ENCODE measurements around the gene CRYBB1.

CRYBB1 gene

GRCh38 chr22:26565181-26565580, 52.6 kb downstream of the CRYBB1 start:
- FAIRE-seq (no peak), DNase-seq (ENCODE audit: insufficient read length, low spot score) (no peak)
- no peak for TF ChIP-seq POU2F2 (IDR thresholded peaks at IDR 0.05; ENCODE audit: low read depth, low read length)
- TF ChIP-seq TAF1 (IDR thresholded peaks at IDR 0.05; ENCODE audit: low read depth, low read length): no peak
- no peak for TF ChIP-seq POLR2AphosphoS5 (IDR thresholded peaks at IDR 0.05; ENCODE audit: low read depth, low read length)
- no peak for TF ChIP-seq PAX5 (IDR thresholded peaks at IDR 0.05; ENCODE audit: insufficient read depth, low read length, severe bottlenecking)
- TF ChIP-seq SPI1 (IDR thresholded peaks at IDR 0.05; ENCODE audit: low read depth, low read length): no peak
- no peak for TF ChIP-seq POLR2A (IDR thresholded peaks at IDR 0.05; ENCODE audit: low read depth, low read length)

- TF ChIP-seq POU2F2 (IDR thresholded peaks at IDR 0.05; ENCODE audit: low read depth, low read length) (no peak), PAX5 (IDR thresholded peaks at IDR 0.05; ENCODE audit: insufficient read depth, low read length, severe bottlenecking) (no peak), POLR2AphosphoS5 (IDR thresholded peaks at IDR 0.05; ENCODE audit: low read depth, low read length) (no peak), SPI1 (IDR thresholded peaks at IDR 0.05; ENCODE audit: low read depth, low read length) (no peak), TAF1 (IDR thresholded peaks at IDR 0.05; ENCODE audit: low read depth, low read length) (no peak), POLR2A (IDR thresholded peaks at IDR 0.05; ENCODE audit: low read depth, low read length) (no peak)
- FAIRE-seq: no peak
- DNase-seq (ENCODE audit: insufficient read length, low spot score): no peak
Observed at GRCh38 chr22:26564672-26565071, 53.2 kb downstream of the CRYBB1 start.

GRCh38 chr22:26564181-26564580, 53.6 kb downstream of the CRYBB1 start:
- TF ChIP-seq SPI1 (IDR thresholded peaks at IDR 0.05; ENCODE audit: low read depth, low read length) (no peak), POU2F2 (IDR thresholded peaks at IDR 0.05; ENCODE audit: low read depth, low read length) (no peak), POLR2A (IDR thresholded peaks at IDR 0.05; ENCODE audit: low read depth, low read length) (no peak), TAF1 (IDR thresholded peaks at IDR 0.05; ENCODE audit: low read depth, low read length) (no peak), PAX5 (IDR thresholded peaks at IDR 0.05; ENCODE audit: insufficient read depth, low read length, severe bottlenecking) (no peak), POLR2AphosphoS5 (IDR thresholded peaks at IDR 0.05; ENCODE audit: low read depth, low read length) (no peak)
- no peak for FAIRE-seq

GRCh38 chr22:26563022-26563421, 54.8 kb downstream of the CRYBB1 start:
- DNase-seq (ENCODE audit: insufficient read length, low spot score): no peak
- no peak for FAIRE-seq
- TF ChIP-seq POLR2A (IDR thresholded peaks at IDR 0.05; ENCODE audit: low read depth, low read length) (no peak), TAF1 (IDR thresholded peaks at IDR 0.05; ENCODE audit: low read depth, low read length) (no peak), SPI1 (IDR thresholded peaks at IDR 0.05; ENCODE audit: low read depth, low read length) (no peak), POU2F2 (IDR thresholded peaks at IDR 0.05; ENCODE audit: low read depth, low read length) (no peak), POLR2AphosphoS5 (IDR thresholded peaks at IDR 0.05; ENCODE audit: low read depth, low read length) (no peak), PAX5 (IDR thresholded peaks at IDR 0.05; ENCODE audit: insufficient read depth, low read length, severe bottlenecking) (no peak)

More at GRCh38 chr22:26564181-26564580, 53.6 kb downstream of the CRYBB1 start:
- no peak for DNase-seq (ENCODE audit: insufficient read length, low spot score)

- no peak for DNase-seq (ENCODE audit: insufficient read length, low spot score)
- FAIRE-seq: no peak
Observed at GRCh38 chr22:26561756-26562417, 55.9 kb downstream of the CRYBB1 start.

GRCh38 chr22:26559961-26560575, 57.8 kb downstream of the CRYBB1 start:
- FAIRE-seq (no peak), DNase-seq (ENCODE audit: insufficient read length, low spot score) (no peak)

More at GRCh38 chr22:26561756-26562417, 55.9 kb downstream of the CRYBB1 start:
- TF ChIP-seq POLR2AphosphoS5 (IDR thresholded peaks at IDR 0.05; ENCODE audit: low read depth, low read length): no peak
- no peak for TF ChIP-seq POU2F2 (IDR thresholded peaks at IDR 0.05; ENCODE audit: low read depth, low read length)

GRCh38 chr22:26558248-26558895, 59.5 kb downstream of the CRYBB1 start:
- DNase-seq (ENCODE audit: insufficient read length, low spot score) (no peak), FAIRE-seq (no peak)
- no peak for TF ChIP-seq TAF1 (IDR thresholded peaks at IDR 0.05; ENCODE audit: low read depth, low read length)
- no peak for TF ChIP-seq PAX5 (IDR thresholded peaks at IDR 0.05; ENCODE audit: insufficient read depth, low read length, severe bottlenecking)
- no peak for TF ChIP-seq POLR2A (IDR thresholded peaks at IDR 0.05; ENCODE audit: low read depth, low read length)
- TF ChIP-seq SPI1 (IDR thresholded peaks at IDR 0.05; ENCODE audit: low read depth, low read length): no peak
- no peak for TF ChIP-seq POLR2AphosphoS5 (IDR thresholded peaks at IDR 0.05; ENCODE audit: low read depth, low read length)
- no peak for TF ChIP-seq POU2F2 (IDR thresholded peaks at IDR 0.05; ENCODE audit: low read depth, low read length)

More at GRCh38 chr22:26559961-26560575, 57.8 kb downstream of the CRYBB1 start:
- no peak for TF ChIP-seq POLR2AphosphoS5 (IDR thresholded peaks at IDR 0.05; ENCODE audit: low read depth, low read length)
- no peak for TF ChIP-seq POU2F2 (IDR thresholded peaks at IDR 0.05; ENCODE audit: low read depth, low read length)
- TF ChIP-seq SPI1 (IDR thresholded peaks at IDR 0.05; ENCODE audit: low read depth, low read length): no peak
- no peak for TF ChIP-seq POLR2A (IDR thresholded peaks at IDR 0.05; ENCODE audit: low read depth, low read length)
- TF ChIP-seq PAX5 (IDR thresholded peaks at IDR 0.05; ENCODE audit: insufficient read depth, low read length, severe bottlenecking): no peak
- no peak for TF ChIP-seq TAF1 (IDR thresholded peaks at IDR 0.05; ENCODE audit: low read depth, low read length)

GRCh38 chr22:26556904-26557303, 60.9 kb downstream of the CRYBB1 start:
- no peak for FAIRE-seq
- TF ChIP-seq TAF1 (IDR thresholded peaks at IDR 0.05; ENCODE audit: low read depth, low read length) (no peak), POU2F2 (IDR thresholded peaks at IDR 0.05; ENCODE audit: low read depth, low read length) (no peak), SPI1 (IDR thresholded peaks at IDR 0.05; ENCODE audit: low read depth, low read length) (no peak), PAX5 (IDR thresholded peaks at IDR 0.05; ENCODE audit: insufficient read depth, low read length, severe bottlenecking) (no peak), POLR2A (IDR thresholded peaks at IDR 0.05; ENCODE audit: low read depth, low read length) (no peak), POLR2AphosphoS5 (IDR thresholded peaks at IDR 0.05; ENCODE audit: low read depth, low read length) (no peak)
- DNase-seq (ENCODE audit: insufficient read length, low spot score): no peak

- FAIRE-seq (no peak), DNase-seq (ENCODE audit: insufficient read length, low spot score) (no peak)
- TF ChIP-seq SPI1 (IDR thresholded peaks at IDR 0.05; ENCODE audit: low read depth, low read length) (no peak), TAF1 (IDR thresholded peaks at IDR 0.05; ENCODE audit: low read depth, low read length) (no peak), POU2F2 (IDR thresholded peaks at IDR 0.05; ENCODE audit: low read depth, low read length) (no peak), POLR2AphosphoS5 (IDR thresholded peaks at IDR 0.05; ENCODE audit: low read depth, low read length) (no peak), PAX5 (IDR thresholded peaks at IDR 0.05; ENCODE audit: insufficient read depth, low read length, severe bottlenecking) (no peak), POLR2A (IDR thresholded peaks at IDR 0.05; ENCODE audit: low read depth, low read length) (no peak)
Observed at GRCh38 chr22:26555478-26555877, 62.3 kb downstream of the CRYBB1 start.

Data from GM12891 (cell line).